HepG2 (cell line): Measurements from ENCODE around the gene KIAA0930. TPM values are rescaled to one million over a fixed set of nuclear protein-coding genes. Genes with fewer than 3 reads are reported as not detected.
A peak's percentile ranks its signal among the peaks of the same experiment; 100 is the strongest.

Experiments used
- AGO2 ChIP-seq: fragments of 200-400 bp; formaldehyde crosslinking; optimal IDR thresholded peaks from 2 replicates; pipeline ENCODE3; 2017; ENCODE audit warnings: mild to moderate bottlenecking, low read depth, low read length, moderate library complexity
- AHR ChIP-seq: IDR thresholded peaks from 2 replicates; pipeline ENCODE4 v1.6.1; 2018; ENCODE audit warnings: missing genetic modification reagents, missing compliant biosample characterization
- HNF4A ChIP-seq: sonication (generic); formaldehyde crosslinking; IDR thresholded peaks from 2 replicates; pipeline ENCODE4 v1.4.0; 2020; ENCODE audit warnings: missing genetic modification reagents
- NR0B2 ChIP-seq: sonication (generic); formaldehyde crosslinking; IDR thresholded peaks from 2 replicates; pipeline ENCODE4 v1.4.0; 2020; ENCODE audit warnings: mild to moderate bottlenecking, missing genetic modification reagents
- PATZ1 ChIP-seq: sonication (generic); formaldehyde crosslinking; IDR thresholded peaks from 2 replicates; pipeline ENCODE4 v1.4.0; 2020; ENCODE audit warnings: missing genetic modification reagents
- PITX1 ChIP-seq: sonication (generic); formaldehyde crosslinking; IDR thresholded peaks from 2 replicates; pipeline ENCODE4 v1.5.1; 2020; ENCODE audit warnings: mild to moderate bottlenecking, missing genetic modification reagents
- RFXAP ChIP-seq: sonication (generic); formaldehyde crosslinking; IDR thresholded peaks from 2 replicates; pipeline ENCODE4 v1.4.0; 2020; ENCODE audit warnings: missing genetic modification reagents, borderline replicate concordance
- TEAD2 ChIP-seq: sonication (generic); formaldehyde crosslinking; IDR thresholded peaks from 2 replicates; pipeline ENCODE4 v1.9.0; 2021; ENCODE audit warnings: missing genetic modification reagents
- ZFP36 ChIP-seq: fragments of 150-350 bp; IDR thresholded peaks from 2 replicates; pipeline ENCODE4 v1.6.1; 2018; ENCODE audit warnings: borderline replicate concordance, low read length, low read depth; ENCODE audit not compliant: partially characterized antibody
- ZFP41 ChIP-seq: sonication (generic); formaldehyde crosslinking; IDR thresholded peaks from 2 replicates; pipeline ENCODE4 v1.4.0; 2020; ENCODE audit warnings: mild to moderate bottlenecking, missing genetic modification reagents, borderline replicate concordance
- ZFX ChIP-seq: sonication (generic); formaldehyde crosslinking; IDR thresholded peaks from 2 replicates; pipeline ENCODE4 v1.4.0; 2020; ENCODE audit warnings: mild to moderate bottlenecking, low read depth, missing genetic modification reagents, moderate library complexity
- ZNF180 ChIP-seq: sonication (generic); formaldehyde crosslinking; IDR thresholded peaks from 2 replicates; pipeline ENCODE4 v1.4.0; 2020; ENCODE audit warnings: low read depth, missing genetic modification reagents, borderline replicate concordance
- ZNF460 ChIP-seq: sonication (generic); formaldehyde crosslinking; IDR thresholded peaks from 2 replicates; pipeline ENCODE4 v1.5.1; 2020; ENCODE audit warnings: missing genetic modification reagents, mild to moderate bottlenecking, borderline replicate concordance
- ZNF549 ChIP-seq: sonication (generic); formaldehyde crosslinking; IDR thresholded peaks from 2 replicates; pipeline ENCODE4 v1.5.0; 2020; ENCODE audit warnings: missing genetic modification reagents
- ZNF563 ChIP-seq: sonication (generic); formaldehyde crosslinking; IDR thresholded peaks from 2 replicates; pipeline ENCODE4 v1.8.0; 2022; ENCODE audit warnings: mild to moderate bottlenecking, moderate library complexity, missing genetic modification reagents
- ZNF577 ChIP-seq: sonication (generic); formaldehyde crosslinking; IDR thresholded peaks from 2 replicates; pipeline ENCODE4 v1.4.0; 2020; ENCODE audit warnings: mild to moderate bottlenecking, low read depth, missing genetic modification reagents, borderline replicate concordance
- ZNF687 ChIP-seq: sonication (generic); formaldehyde crosslinking; IDR thresholded peaks from 2 replicates; pipeline ENCODE4 v1.5.1; 2020; ENCODE audit warnings: mild to moderate bottlenecking, missing genetic modification reagents, moderate library complexity
- ZNF703 ChIP-seq: sonication (generic); formaldehyde crosslinking; IDR thresholded peaks from 2 replicates; pipeline ENCODE4 v1.5.1; 2020; ENCODE audit warnings: missing genetic modification reagents, mild to moderate bottlenecking, moderate library complexity, borderline replicate concordance
- ZNF710 ChIP-seq: sonication (generic); formaldehyde crosslinking; IDR thresholded peaks from 2 replicates; pipeline ENCODE4 v1.5.0; 2020; ENCODE audit warnings: mild to moderate bottlenecking, missing genetic modification reagents, borderline replicate concordance
- polyA plus RNA-seq, 8 experiments: library from polyadenylated mRNA; depleted of rRNA in 3 of 8; stranded (reverse) in 7 of 8; unstranded in 1 of 8; fragments of >200 nt; fragmentation: Illumina TruSeq in 4 of 8; extraction: Trizol in 4 of 8; gene quantifications; 2 replicates each; pipeline versions ENCODE4 v1.2.1 to v1.2.3, GENCODE V29; 2011 to 2016; ENCODE audit warnings: low read depth in 4 of 8, missing spikeins in 1 of 8, mixed read lengths in 1 of 8; ENCODE audit not compliant: insufficient read depth in 1 of 8
- total RNA-seq, 5 experiments: library from RNA; depleted of rRNA; stranded (reverse); fragments of >200 nt; fragmentation: Illumina TruSeq; extraction: Trizol; gene quantifications; 2 replicates each; pipeline ENCODE4 v1.2.3, GENCODE V29; 2016; ENCODE audit warnings: low read depth in 1 of 5

KIAA0930 gene
- total and polyA plus RNA-seq, 2 of the 13 experiments (the other 11 are each of a cell fraction or from before 2014, with no cell fraction given), result 27.0 to 38.2 TPM

- TF ChIP-seq RFXAP (CRISPR knock-in tag), result no peak
- no peak for TF ChIP-seq ZNF703 (CRISPR knock-in tag)
- TF ChIP-seq NR0B2, result no peak
- no peak for TF ChIP-seq ZNF180 (CRISPR knock-in tag)
- TF ChIP-seq ZNF460 (CRISPR knock-in tag), result no peak
- peak; percentile 51; the same call in 1 of the 2 replicates for TF ChIP-seq HNF4A
- TF ChIP-seq ZNF549 (CRISPR knock-in tag), result no peak
- no peak for TF ChIP-seq ZFP41 (CRISPR knock-in tag)
- TF ChIP-seq ZNF577 (CRISPR knock-in tag), result no peak
- TF ChIP-seq ZFX (CRISPR knock-in tag), result peak; percentile 55
- no peak for TF ChIP-seq AHR
- peak; percentile 54; the same call in 1 of the 2 replicates for TF ChIP-seq PITX1 (CRISPR knock-in tag)
- no peak for TF ChIP-seq ZFP36
- TF ChIP-seq PATZ1, result peak; percentile 44; the same call in 1 of the 2 replicates
- no peak for TF ChIP-seq TEAD2 (CRISPR knock-in tag)
- TF ChIP-seq ZNF710 (CRISPR knock-in tag), result no peak
- 0 out of 2 replicates have a peak, but pooled peaks have one; percentile 52 for TF ChIP-seq ZNF563 (CRISPR knock-in tag)
- peak; percentile 22 for TF ChIP-seq AGO2
- TF ChIP-seq ZNF687 (CRISPR knock-in tag), result peak; percentile 80
Measured at GRCh38 chr22:45237065-45237990, 3.4 kb downstream of the KIAA0930 start (continued).
